K562 (cell line): ENCODE data around the gene CPT1A. TPM values are rescaled to one million over a fixed set of nuclear protein-coding genes. Genes with fewer than 3 reads are reported as not detected.

Experiments
- ARID1B ChIP-seq: fragments of 450-650 bp; IDR thresholded peaks from 2 replicates; pipeline ENCODE4 v1.6.1; 2016; ENCODE audit warnings: antibody characterized with exemption, mild to moderate bottlenecking, inconsistent platforms
- CBX3 ChIP-seq, 2 experiments: IDR thresholded peaks; 1 replicate in 1 of 2; 2 replicates in 1 of 2; pipeline ENCODE4 v1.6.1; 2012; ENCODE audit warnings: inconsistent platforms in 2 of 2, low read length in 2 of 2, borderline replicate concordance in 1 of 2, control low read depth in 1 of 2
- CC2D1A ChIP-seq: fragments of 450-650 bp; IDR thresholded peaks from 2 replicates; pipeline ENCODE4 v1.6.1; 2017; ENCODE audit warnings: mild to moderate bottlenecking
- CCAR2 ChIP-seq: fragments of 200-400 bp; formaldehyde crosslinking; IDR thresholded peaks from 2 replicates; pipeline ENCODE4 v1.6.1; 2017; ENCODE audit warnings: mild to moderate bottlenecking, low read depth, low read length
- DDX20 ChIP-seq: fragments of 450-650 bp; IDR thresholded peaks from 2 replicates; pipeline ENCODE4 v1.6.1; 2016; ENCODE audit warnings: missing genetic modification characterization, low read depth, mild to moderate bottlenecking, missing compliant biosample characterization, moderate library complexity
- EHMT2 ChIP-seq: fragments of 450-650 bp; IDR thresholded peaks from 2 replicates; pipeline ENCODE4 v1.6.1; 2018; ENCODE audit warnings: antibody characterized with exemption
- GATA2 ChIP-seq: sonication (generic); formaldehyde crosslinking; IDR thresholded peaks from 2 replicates; pipeline ENCODE4 v1.4.0; 2020; ENCODE audit warnings: mild to moderate bottlenecking, missing genetic modification reagents
- HNRNPLL ChIP-seq: fragments of 200-400 bp; formaldehyde crosslinking; IDR thresholded peaks from 2 replicates; pipeline ENCODE4 v1.6.1; 2017; ENCODE audit warnings: low read length, low read depth, mild to moderate bottlenecking; ENCODE audit not compliant: poor library complexity, severe bottlenecking
- KLF6 ChIP-seq: fragments of 250-450 bp; sonication (Bioruptor Pico); IDR thresholded peaks from 2 replicates; pipeline ENCODE4 v1.4.0; 2020; ENCODE audit warnings: mild to moderate bottlenecking, moderate library complexity, borderline replicate concordance
- PRMT5 ChIP-seq: sonication (generic); formaldehyde crosslinking; IDR thresholded peaks from 2 replicates; pipeline ENCODE4 v1.5.0; 2020; ENCODE audit warnings: missing genetic modification reagents
- RB1 ChIP-seq: fragments of 450-650 bp; IDR thresholded peaks from 2 replicates; pipeline ENCODE4 v1.6.1; 2017; ENCODE audit warnings: low read depth, mild to moderate bottlenecking
- SIRT6 ChIP-seq: IDR thresholded peaks from one replicate; pipeline ENCODE4 v1.6.1; 2012; ENCODE audit warnings: low read depth, mild to moderate bottlenecking, control low read depth, inconsistent platforms, low read length, moderate library complexity
- SRF ChIP-seq, 2 experiments: fragments of 250-450, 450-650 bp in 1 of 2; sonication (Bioruptor Pico) in 1 of 2; sonication (generic) in 1 of 2; formaldehyde crosslinking; IDR thresholded peaks; 2 replicates each; pipeline versions ENCODE4 v1.5.0 to v1.5.1; 2020 to 2022; ENCODE audit warnings: mild to moderate bottlenecking in 1 of 2, missing genetic modification reagents in 1 of 2
- XRCC3 ChIP-seq: fragments of 450-650 bp; IDR thresholded peaks from 2 replicates; pipeline ENCODE4 v1.6.1; 2017; ENCODE audit warnings: mild to moderate bottlenecking, moderate library complexity
- ZBTB8A ChIP-seq: fragments of 450-650 bp; IDR thresholded peaks from 2 replicates; pipeline ENCODE4 v1.6.1; 2018; ENCODE audit warnings: mild to moderate bottlenecking, moderate library complexity; ENCODE audit not compliant: partially characterized antibody
- ZZZ3 ChIP-seq: fragments of 450-650 bp; IDR thresholded peaks from 2 replicates; pipeline ENCODE4 v1.6.1; 2016; ENCODE audit warnings: antibody characterized with exemption, mild to moderate bottlenecking, moderate library complexity
- polyA plus RNA-seq, 8 experiments: library from polyadenylated mRNA; depleted of rRNA in 4 of 8; stranded (reverse) in 5 of 8; unstranded in 3 of 8; fragments of >200 nt; fragmentation: Nextera tagmentation in 2 of 8; fragmentation: Illumina TruSeq in 1 of 8; extraction: Ambion mirVana in 2 of 8; extraction: Trizol in 1 of 8; gene quantifications; 2 replicates each; pipeline versions ENCODE4 v1.2.1 to v1.2.3, GENCODE V29; 2011 to 2014; ENCODE audit warnings: inconsistent platforms in 1 of 8, missing spikeins in 1 of 8
- total RNA-seq, 7 experiments: library from RNA; depleted of rRNA in 6 of 7; stranded (reverse); fragments of >200 nt in 6 of 7; fragmentation: Illumina TruSeq in 2 of 7; extraction: Trizol in 2 of 7; gene quantifications; 2 replicates each; pipeline versions ENCODE4 v1.2.1 to v1.2.3, GENCODE V29; 2011 to 2021; ENCODE audit warnings: low replicate concordance in 1 of 7
- TF ChIP-seq, protein P1 (sequence below): fragments of 450-650 bp; IDR thresholded peaks from 2 replicates; pipeline ENCODE4 v1.6.1; 2014; ENCODE audit warnings: low read depth, mild to moderate bottlenecking, moderate library complexity, borderline replicate concordance
- TF ChIP-seq, protein P2 (sequence below): fragments of 450-650 bp; IDR thresholded peaks from 2 replicates; pipeline ENCODE4 v1.6.1; 2016; ENCODE audit warnings: low read depth
- TF ChIP-seq, protein P3 (sequence below): fragments of 250-450 bp; sonication (Bioruptor Pico); IDR thresholded peaks from 2 replicates; pipeline ENCODE4 v1.8.0; 2021; ENCODE audit warnings: mild to moderate bottlenecking, moderate library complexity

CPT1A gene
- total and polyA plus RNA-seq, 9 of the 15 experiments (the other 6 are each of a cell fraction or from before 2014, with no cell fraction given), result 2.6 to 29.1 (median 12.3) TPM

DNA sequence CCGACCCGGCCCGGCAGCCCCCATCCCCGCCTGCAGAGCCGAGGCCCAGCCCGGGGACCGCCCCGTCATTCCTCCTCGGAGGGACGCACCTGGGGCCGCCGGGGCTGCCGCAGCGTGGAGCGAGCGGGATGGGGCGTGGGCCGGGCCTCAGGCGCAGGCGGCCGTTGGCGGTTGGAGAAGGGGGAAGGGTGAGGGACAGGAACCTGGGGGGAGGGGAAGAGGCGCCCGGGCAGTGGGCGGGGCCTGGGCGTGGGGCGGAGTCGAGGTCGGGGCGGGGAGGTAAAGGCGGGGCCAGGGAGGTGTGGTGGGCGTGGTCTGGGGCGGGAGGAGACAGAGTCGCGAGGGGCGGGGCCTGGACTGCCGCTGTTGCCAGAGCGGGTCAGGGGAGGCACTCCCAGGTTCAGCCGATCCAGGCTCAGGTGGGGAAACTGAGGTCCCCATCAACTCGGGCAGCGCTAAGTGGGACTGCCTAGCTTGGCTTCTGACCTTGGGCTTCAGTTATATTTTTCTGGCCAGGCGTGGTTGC is 90.3 kb downstream of the CPT1A start, which contains the start of gene TESMIN (continued):
- TF ChIP-seq CBX3 (IDR thresholded peaks at IDR 0.05; ENCODE audit: borderline replicate concordance in 1 of 2, low read length in 2 of 2) (no peak), RB1 (peak; percentile 61; the same call in 1 of the 2 replicates), CC2D1A (no peak), EHMT2 (no peak), HNRNPLL (no peak), ZZZ3 (no peak), KLF6 (CRISPR knock-in tag) (no peak), ARID1B (no peak), SIRT6 (no peak), SRF (CRISPR knock-in tag; IDR thresholded peaks at IDR 0.05) (no peak), XRCC3 (no peak), GATA2 (CRISPR knock-in tag) (no peak), DDX20 (tag) (no peak), PRMT5 (CRISPR knock-in tag) (no peak), ZBTB8A (no peak), CCAR2 (no peak)
- TF ChIP-seq, protein P1, sequence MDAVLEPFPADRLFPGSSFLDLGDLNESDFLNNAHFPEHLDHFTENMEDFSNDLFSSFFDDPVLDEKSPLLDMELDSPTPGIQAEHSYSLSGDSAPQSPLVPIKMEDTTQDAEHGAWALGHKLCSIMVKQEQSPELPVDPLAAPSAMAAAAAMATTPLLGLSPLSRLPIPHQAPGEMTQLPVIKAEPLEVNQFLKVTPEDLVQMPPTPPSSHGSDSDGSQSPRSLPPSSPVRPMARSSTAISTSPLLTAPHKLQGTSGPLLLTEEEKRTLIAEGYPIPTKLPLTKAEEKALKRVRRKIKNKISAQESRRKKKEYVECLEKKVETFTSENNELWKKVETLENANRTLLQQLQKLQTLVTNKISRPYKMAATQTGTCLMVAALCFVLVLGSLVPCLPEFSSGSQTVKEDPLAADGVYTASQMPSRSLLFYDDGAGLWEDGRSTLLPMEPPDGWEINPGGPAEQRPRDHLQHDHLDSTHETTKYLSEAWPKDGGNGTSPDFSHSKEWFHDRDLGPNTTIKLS, result no peak
- TF ChIP-seq, protein P2, sequence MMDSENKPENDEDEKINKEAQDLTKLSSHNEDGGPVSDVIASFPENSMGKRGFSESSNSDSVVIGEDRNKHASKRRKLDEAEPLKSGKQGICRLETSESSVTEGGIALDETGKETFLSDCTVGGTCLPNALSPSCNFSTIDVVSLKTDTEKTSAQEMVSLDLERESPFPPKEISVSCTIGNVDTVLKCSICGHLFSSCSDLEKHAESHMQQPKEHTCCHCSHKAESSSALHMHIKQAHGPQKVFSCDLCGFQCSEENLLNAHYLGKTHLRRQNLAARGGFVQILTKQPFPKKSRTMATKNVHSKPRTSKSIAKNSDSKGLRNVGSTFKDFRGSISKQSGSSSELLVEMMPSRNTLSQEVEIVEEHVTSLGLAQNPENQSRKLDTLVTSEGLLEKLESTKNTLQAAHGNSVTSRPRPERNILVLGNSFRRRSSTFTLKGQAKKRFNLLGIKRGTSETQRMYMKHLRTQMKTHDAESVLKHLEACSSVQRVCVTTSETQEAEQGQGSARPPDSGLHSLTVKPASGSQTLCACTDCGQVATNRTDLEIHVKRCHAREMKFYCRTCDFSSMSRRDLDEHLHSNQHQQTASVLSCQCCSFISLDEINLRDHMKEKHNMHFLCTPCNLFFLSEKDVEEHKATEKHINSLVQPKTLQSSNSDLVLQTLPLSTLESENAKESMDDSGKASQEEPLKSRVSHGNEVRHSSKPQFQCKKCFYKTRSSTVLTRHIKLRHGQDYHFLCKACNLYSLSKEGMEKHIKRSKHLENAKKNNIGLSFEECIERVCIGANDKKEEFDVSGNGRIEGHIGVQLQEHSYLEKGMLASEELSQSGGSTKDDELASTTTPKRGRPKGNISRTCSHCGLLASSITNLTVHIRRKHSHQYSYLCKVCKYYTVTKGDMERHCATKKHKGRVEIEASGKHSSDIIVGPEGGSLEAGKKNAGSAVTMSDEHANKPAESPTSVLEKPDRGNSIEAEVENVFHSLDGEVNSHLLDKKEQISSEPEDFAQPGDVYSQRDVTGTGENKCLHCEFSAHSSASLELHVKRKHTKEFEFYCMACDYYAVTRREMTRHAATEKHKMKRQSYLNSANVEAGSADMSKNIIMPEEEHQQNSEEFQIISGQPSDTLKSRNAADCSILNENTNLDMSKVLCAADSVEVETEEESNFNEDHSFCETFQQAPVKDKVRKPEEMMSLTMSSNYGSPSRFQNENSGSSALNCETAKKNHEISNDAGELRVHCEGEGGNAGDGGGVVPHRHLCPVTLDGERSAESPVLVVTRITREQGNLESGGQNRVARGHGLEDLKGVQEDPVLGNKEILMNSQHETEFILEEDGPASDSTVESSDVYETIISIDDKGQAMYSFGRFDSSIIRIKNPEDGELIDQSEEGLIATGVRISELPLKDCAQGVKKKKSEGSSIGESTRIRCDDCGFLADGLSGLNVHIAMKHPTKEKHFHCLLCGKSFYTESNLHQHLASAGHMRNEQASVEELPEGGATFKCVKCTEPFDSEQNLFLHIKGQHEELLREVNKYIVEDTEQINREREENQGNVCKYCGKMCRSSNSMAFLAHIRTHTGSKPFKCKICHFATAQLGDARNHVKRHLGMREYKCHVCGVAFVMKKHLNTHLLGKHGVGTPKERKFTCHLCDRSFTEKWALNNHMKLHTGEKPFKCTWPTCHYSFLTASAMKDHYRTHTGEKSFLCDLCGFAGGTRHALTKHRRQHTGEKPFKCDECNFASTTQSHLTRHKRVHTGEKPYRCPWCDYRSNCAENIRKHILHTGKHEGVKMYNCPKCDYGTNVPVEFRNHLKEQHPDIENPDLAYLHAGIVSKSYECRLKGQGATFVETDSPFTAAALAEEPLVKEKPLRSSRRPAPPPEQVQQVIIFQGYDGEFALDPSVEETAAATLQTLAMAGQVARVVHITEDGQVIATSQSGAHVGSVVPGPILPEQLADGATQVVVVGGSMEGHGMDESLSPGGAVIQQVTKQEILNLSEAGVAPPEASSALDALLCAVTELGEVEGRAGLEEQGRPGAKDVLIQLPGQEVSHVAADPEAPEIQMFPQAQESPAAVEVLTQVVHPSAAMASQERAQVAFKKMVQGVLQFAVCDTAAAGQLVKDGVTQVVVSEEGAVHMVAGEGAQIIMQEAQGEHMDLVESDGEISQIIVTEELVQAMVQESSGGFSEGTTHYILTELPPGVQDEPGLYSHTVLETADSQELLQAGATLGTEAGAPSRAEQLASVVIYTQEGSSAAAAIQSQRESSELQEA, result no peak
- TF ChIP-seq, protein P3, sequence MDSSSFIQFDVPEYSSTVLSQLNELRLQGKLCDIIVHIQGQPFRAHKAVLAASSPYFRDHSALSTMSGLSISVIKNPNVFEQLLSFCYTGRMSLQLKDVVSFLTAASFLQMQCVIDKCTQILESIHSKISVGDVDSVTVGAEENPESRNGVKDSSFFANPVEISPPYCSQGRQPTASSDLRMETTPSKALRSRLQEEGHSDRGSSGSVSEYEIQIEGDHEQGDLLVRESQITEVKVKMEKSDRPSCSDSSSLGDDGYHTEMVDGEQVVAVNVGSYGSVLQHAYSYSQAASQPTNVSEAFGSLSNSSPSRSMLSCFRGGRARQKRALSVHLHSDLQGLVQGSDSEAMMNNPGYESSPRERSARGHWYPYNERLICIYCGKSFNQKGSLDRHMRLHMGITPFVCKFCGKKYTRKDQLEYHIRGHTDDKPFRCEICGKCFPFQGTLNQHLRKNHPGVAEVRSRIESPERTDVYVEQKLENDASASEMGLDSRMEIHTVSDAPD, result no peak
